Neural cell (in vitro differentiated cells): ENCODE results near the gene EPN1.

ENCODE experiments used
- CTCF ChIP-seq: fragments of 450-650 bp; IDR thresholded peaks from 2 replicates; pipeline ENCODE4 v1.5.1; 2014; ENCODE audit warnings: antibody characterized with exemption, mild to moderate bottlenecking, moderate library complexity; ENCODE audit not compliant: poor library complexity, severe bottlenecking
- EP300 ChIP-seq: fragments of 450-650 bp; conservative IDR thresholded peaks from 2 replicates; pipeline ENCODE4 v1.6.1; 2014; ENCODE audit warnings: antibody characterized with exemption, mild to moderate bottlenecking, moderate library complexity; ENCODE audit not compliant: poor library complexity, severe bottlenecking
- EZH2 ChIP-seq: fragments of 200-600, 300-800 bp; shearing (Covaris generic), sonication (generic); IDR thresholded peaks from 2 replicates; pipeline ENCODE4 v1.6.1; 2014; ENCODE audit warnings: antibody characterized with exemption, low read length, borderline replicate concordance, mild to moderate bottlenecking; ENCODE audit not compliant: insufficient read depth, poor library complexity, severe bottlenecking
- MXI1 ChIP-seq: fragments of 450-650 bp; conservative IDR thresholded peaks from 2 replicates; pipeline ENCODE4 v1.6.1; 2014; ENCODE audit warnings: antibody characterized with exemption, mild to moderate bottlenecking; ENCODE audit not compliant: poor library complexity, severe bottlenecking
- POLR2AphosphoS5 ChIP-seq: IDR thresholded peaks from 2 replicates; pipeline ENCODE4 v1.6.1; 2012
- RAD21 ChIP-seq: fragments of 450-650 bp; conservative IDR thresholded peaks from 2 replicates; pipeline ENCODE4 v1.6.1; 2014; ENCODE audit warnings: antibody characterized with exemption, mild to moderate bottlenecking, moderate library complexity
- REST ChIP-seq: IDR thresholded peaks from 2 replicates; pipeline ENCODE4 v1.6.1; 2012; ENCODE audit warnings: borderline replicate concordance
- SMC3 ChIP-seq: fragments of 450-650 bp; conservative IDR thresholded peaks from 2 replicates; pipeline ENCODE4 v1.6.1; 2014; ENCODE audit warnings: antibody characterized with exemption, mild to moderate bottlenecking, moderate library complexity; ENCODE audit not compliant: poor library complexity
- TAF1 ChIP-seq: IDR thresholded peaks from 2 replicates; pipeline ENCODE4 v1.6.1; 2012; ENCODE audit warnings: low read depth

- TF ChIP-seq POLR2AphosphoS5 (no peak), CTCF (no peak), EP300 (no peak), EZH2 (no peak), TAF1 (no peak), REST (no peak), MXI1 (no peak), RAD21 (no peak), SMC3 (no peak)
Measured at GRCh38 chr19:55753401-55753800, 78.4 kb downstream of the EPN1 start.
